ENCODE data around the gene ADAR. TPM values are rescaled to one million over a fixed set of nuclear protein-coding genes. Genes with fewer than 3 reads are reported as not detected.

Gene ADAR
- total RNA-seq, 4 donors from 2014 or later = 81.5 to 140 (median 110) TPM

GRCh38 chr1:154568157-154568815 is 39.7 kb downstream of the ADAR start:
- Histone ChIP-seq H3K27me3 (peaks cover 31% of the 10 kb centered on the region), H3K4me1 (peaks cover 0 to 10% (median 8%) of the 10 kb centered on the region in 4 donors), H3K36me3 (no peaks in the 10 kb centered on the region), H3K4me3 (peak overlapping the region in 1 of 4 donors; percentile 33), H3K9me3 (no peaks in the 10 kb centered on the region), H3K27ac (no peak overlapping the region)
- no peak for TF ChIP-seq EP300 (IDR thresholded peaks at IDR 0.05; ENCODE audit: low read depth)
- TF ChIP-seq CTCF (IDR thresholded peaks at IDR 0.05) = no peak
- TF ChIP-seq POLR2A (IDR thresholded peaks at IDR 0.05) = no peak
- TF ChIP-seq POLR2AphosphoS5 (IDR thresholded peaks at IDR 0.05) = no peak
- 0 to 40% methylated on average over 1 to 17 of the region's 17 CpGs for WGBS, 2 donors (ENCODE audit: low coverage in 1 of 2)
- no peak for DNase-seq
- in situ Hi-C loops (cut with MboI; ENCODE audit: low pct_ligation_motif_present in 1 of 4, low pct_unique_long_range_greater_than_20kb in 1 of 4, low sequenced_read_pairs in 3 of 4) (loop anchor here in 2 of 4 donors (10.0 to 25.0 kb wide), 2 partner anchors 197 to 319 kb away; no protein-coding TSS in a partner anchor), intact Hi-C loops (cut with DNase I; ENCODE audit: low total_unique reads) (loop anchor here (10.0 kb wide), 2 partner anchors 197 to 307 kb away; partner anchors contain the start of gene KCNN3)

- Histone ChIP-seq H3K27me3 (peaks cover 31% of the 10 kb centered on the region), H3K4me3 (peak within 1 kb of the TSS in 1 of 4 donors; percentile 33), H3K4me1 (peaks cover 0 to 10% (median 8%) of the 10 kb centered on the region in 4 donors), H3K9me3 (no peaks in the 10 kb centered on the region), H3K36me3 (no peaks in the 10 kb centered on the region), H3K27ac (no peak within 1 kb of the TSS)
- DNase-seq = peak; percentile 72
- in situ Hi-C loops (cut with MboI; ENCODE audit: low pct_ligation_motif_present in 1 of 4, low pct_unique_long_range_greater_than_20kb in 1 of 4, low sequenced_read_pairs in 3 of 4) = loop anchor here in 2 of 4 donors (10.0 to 25.0 kb wide), 2 partner anchors 197 to 320 kb away; no protein-coding TSS in a partner anchor
- TF ChIP-seq CTCF (IDR thresholded peaks at IDR 0.05) = no peak
- TF ChIP-seq POLR2A (IDR thresholded peaks at IDR 0.05) = no peak
- no peak for TF ChIP-seq EP300 (IDR thresholded peaks at IDR 0.05; ENCODE audit: low read depth)
- TF ChIP-seq POLR2AphosphoS5 (IDR thresholded peaks at IDR 0.05) = no peak
- 7% methylated on average over 49 of the region's 53 CpGs; no CpG with 5 or more reads in 1 of the 2 donors for WGBS, 2 donors (ENCODE audit: low coverage in 1 of 2)
- intact Hi-C loops (cut with DNase I; ENCODE audit: low total_unique reads) = loop anchor here (10.0 kb wide), 2 partner anchors 197 to 307 kb away; partner anchors contain the start of gene KCNN3
Measured at GRCh38 chr1:154567386-154568156, 40.4 kb downstream of the ADAR start, which contains the start of gene CHRNB2. CHRNB2 (plus strand) TSS chr1:154567778; CDS start chr1:154568045, 267 bp downstream.

- Histone ChIP-seq H3K9me3 (no peaks in the 10 kb centered on the region), H3K4me1 (peaks cover 0 to 10% (median 8%) of the 10 kb centered on the region in 4 donors), H3K27me3 (peaks cover 31% of the 10 kb centered on the region), H3K27ac (no peak overlapping the region), H3K36me3 (no peaks in the 10 kb centered on the region), H3K4me3 (no peak overlapping the region)
- DNase-seq = no peak
- 82 to 100% methylated on average over 5 to 6 of the region's 6 CpGs for WGBS, 2 donors (ENCODE audit: low coverage in 1 of 2)
- in situ Hi-C loops (cut with MboI; ENCODE audit: low pct_ligation_motif_present in 1 of 4, low pct_unique_long_range_greater_than_20kb in 1 of 4, low sequenced_read_pairs in 3 of 4) = loop anchor here in 2 of 4 donors (10.0 to 25.0 kb wide), 2 partner anchors 199 to 321 kb away; no protein-coding TSS in a partner anchor
- TF ChIP-seq POLR2AphosphoS5 (IDR thresholded peaks at IDR 0.05) = no peak
- TF ChIP-seq EP300 (IDR thresholded peaks at IDR 0.05; ENCODE audit: low read depth) = no peak
- no peak for TF ChIP-seq POLR2A (IDR thresholded peaks at IDR 0.05)
- TF ChIP-seq CTCF (IDR thresholded peaks at IDR 0.05) = no peak
- intact Hi-C loops (cut with DNase I; ENCODE audit: low total_unique reads) = loop anchor here (10.0 kb wide), 2 partner anchors 199 to 309 kb away; partner anchors contain the start of gene KCNN3
Measured at GRCh38 chr1:154565876-154566275, 42.1 kb downstream of the ADAR start.
